WTC11 (cell line): ENCODE results near the gene RAC2. TPM values are rescaled to one million over a fixed set of nuclear protein-coding genes. Genes with fewer than 3 reads are reported as not detected.

Experiments
- ATAC-seq: fragments of 200-7000 bp; cut with Tn5 transposase; 2 replicates; pipeline ENCODE4 v1.10.0; 2021; ENCODE audit warnings: mild to moderate bottlenecking, moderate library complexity
- CTCF ChIA-PET: fragments of 300-600 bp; sonication (Branson Sonifier 250); formaldehyde crosslinking; loops from one replicate; lab custom pipeline; 2021; ENCODE audit warnings: antibody characterized with exemption; lab: Charles Lee
- POLR2A ChIA-PET: fragments of 350-600 bp; sonication (Branson Sonifier 250); formaldehyde crosslinking; loops from one replicate; lab custom pipeline; 2021; ENCODE audit warnings: antibody characterized with exemption; lab: Charles Lee
- DNase-seq: peaks from one replicate; pipeline ENCODE4 v3.0.0; 2021; ENCODE audit warnings: low spot score
- H3K27ac Mint-ChIP-seq: 2 replicates; pipeline ENCODE4 v1.8.0; 2021; ENCODE audit warnings: mixed read lengths
- H3K27me3 Mint-ChIP-seq: 2 replicates; pipeline ENCODE4 v1.8.0; 2021; ENCODE audit warnings: low read depth, mild to moderate bottlenecking, moderate library complexity, mixed read lengths
- H3K36me3 Mint-ChIP-seq: 2 replicates; pipeline ENCODE4 v1.8.0; 2021; ENCODE audit warnings: mixed read lengths
- H3K4me1 Mint-ChIP-seq: 2 replicates; pipeline ENCODE4 v1.8.0; 2022; ENCODE audit warnings: mixed read lengths
- H3K4me3 Mint-ChIP-seq: 2 replicates; pipeline ENCODE4 v1.8.0; 2021; ENCODE audit warnings: mild to moderate bottlenecking, moderate library complexity, mixed read lengths
- H3K9me3 Mint-ChIP-seq: 2 replicates; pipeline ENCODE4 v1.8.0; 2021; ENCODE audit warnings: mixed read lengths
- ARID4B ChIP-seq: sonication (generic); formaldehyde crosslinking; IDR thresholded peaks from 2 replicates; pipeline ENCODE4 v1.8.0; 2023; ENCODE audit warnings: missing genetic modification reagents, mild to moderate bottlenecking, borderline replicate concordance
- ATF1 ChIP-seq: sonication (generic); formaldehyde crosslinking; IDR thresholded peaks from 2 replicates; pipeline ENCODE4 v1.8.1; 2023; ENCODE audit warnings: mild to moderate bottlenecking, moderate library complexity, missing genetic modification reagents
- CTCF ChIP-seq: fragments of 200-600 bp; IDR thresholded peaks from 2 replicates; pipeline ENCODE4 v1.8.0; 2022; ENCODE audit warnings: antibody characterized with exemption
- EMX1 ChIP-seq: fragments of 250-450 bp; sonication (Bioruptor Pico); IDR thresholded peaks from 2 replicates; pipeline ENCODE4 v1.8.0; 2021; ENCODE audit warnings: mild to moderate bottlenecking
- ERG ChIP-seq: fragments of 250-450 bp; sonication (Bioruptor Pico); IDR thresholded peaks from 2 replicates; pipeline ENCODE4 v1.8.0; 2021; ENCODE audit warnings: mild to moderate bottlenecking
- ESRRA ChIP-seq: sonication (generic); formaldehyde crosslinking; IDR thresholded peaks from 2 replicates; pipeline ENCODE4 v1.8.1; 2022; ENCODE audit warnings: mild to moderate bottlenecking, missing genetic modification reagents, borderline replicate concordance
- GRHL2 ChIP-seq: fragments of 250-450 bp; sonication (Bioruptor Pico); IDR thresholded peaks from 2 replicates; pipeline ENCODE4 v1.8.0; 2022; ENCODE audit warnings: mild to moderate bottlenecking, moderate library complexity; ENCODE audit not compliant: insufficient replicate concordance, severe bottlenecking
- MYBL2 ChIP-seq: sonication (generic); formaldehyde crosslinking; IDR thresholded peaks from 2 replicates; pipeline ENCODE4 v1.8.1; 2023; ENCODE audit warnings: mild to moderate bottlenecking, moderate library complexity, missing genetic modification reagents
- NFATC4 ChIP-seq: fragments of 250-450 bp; sonication (Bioruptor Pico); IDR thresholded peaks from 2 replicates; pipeline ENCODE4 v1.9.0; 2021; ENCODE audit warnings: mild to moderate bottlenecking
- RORB ChIP-seq: fragments of 250-450 bp; sonication (Bioruptor Pico); IDR thresholded peaks from 2 replicates; pipeline ENCODE4 v1.9.0; 2021; ENCODE audit warnings: mild to moderate bottlenecking
- SOX15 ChIP-seq: fragments of 250-450 bp; sonication (Bioruptor Pico); IDR thresholded peaks from 2 replicates; pipeline ENCODE4 v1.9.0; 2021; ENCODE audit warnings: mild to moderate bottlenecking
- SP1 ChIP-seq: sonication (generic); formaldehyde crosslinking; conservative IDR thresholded peaks from 2 replicates; pipeline ENCODE4 v1.8.1; 2022; ENCODE audit warnings: missing genetic modification reagents
- ZBTB21 ChIP-seq: sonication (generic); formaldehyde crosslinking; IDR thresholded peaks from 2 replicates; pipeline ENCODE4 v1.8.1; 2023; ENCODE audit warnings: mild to moderate bottlenecking, missing genetic modification reagents, borderline replicate concordance
- ZNF317 ChIP-seq: sonication (generic); formaldehyde crosslinking; IDR thresholded peaks from 2 replicates; pipeline ENCODE4 v1.8.1; 2023; ENCODE audit warnings: low read depth, mild to moderate bottlenecking, moderate library complexity, missing genetic modification reagents, borderline replicate concordance
- total RNA-seq: library from RNA; stranded (reverse); gene quantifications from 3 replicates; pipeline ENCODE4 v1.2.3, GENCODE V29; 2021
- TF ChIP-seq, protein P1 (sequence below): sonication (generic); formaldehyde crosslinking; IDR thresholded peaks from 2 replicates; pipeline ENCODE4 v1.8.1; 2022; ENCODE audit warnings: low read depth, mild to moderate bottlenecking, moderate library complexity, missing genetic modification reagents, borderline replicate concordance

RAC2 gene
- total RNA-seq, 1 experiment from 2014 or later: 3.6 TPM

DNA sequence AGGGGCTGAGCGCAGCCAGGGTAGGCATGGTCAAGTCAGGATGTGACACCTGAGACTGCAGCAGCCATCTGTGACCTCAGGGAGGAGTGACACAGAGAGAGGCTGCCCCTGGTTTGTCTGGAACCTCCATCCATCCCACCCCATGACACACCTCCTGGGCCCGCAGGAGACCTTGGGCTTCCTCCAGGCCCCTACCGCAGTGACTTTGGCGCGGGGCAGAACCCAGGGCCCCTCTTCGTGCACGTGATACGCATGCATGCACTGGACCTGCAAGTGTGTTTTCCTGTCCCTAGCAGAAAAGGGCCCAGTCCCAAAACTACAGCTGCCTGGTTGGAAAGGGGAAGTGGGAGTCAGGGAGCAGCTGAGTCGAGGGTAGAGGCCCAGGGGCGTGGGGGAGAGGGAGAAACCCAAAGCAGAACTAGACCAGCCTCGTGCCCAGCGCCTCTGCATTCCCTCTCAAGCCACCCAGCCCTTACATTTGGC is 30.4 kb upstream of the RAC2 start:
- no peak for TF ChIP-seq SOX15
- TF ChIP-seq ERG (CRISPR knock-in tag): no peak
- TF ChIP-seq ZBTB21: no peak
- TF ChIP-seq MYBL2: no peak
- no peak for TF ChIP-seq ESRRA (CRISPR knock-in tag)
- no peak for TF ChIP-seq GRHL2 (CRISPR knock-in tag)
- no peak for TF ChIP-seq ZNF317 (CRISPR knock-in tag)
- no peak for TF ChIP-seq SP1 (CRISPR knock-in tag)
- no peak for TF ChIP-seq ARID4B (CRISPR knock-in tag)
- TF ChIP-seq ATF1 (CRISPR knock-in tag): no peak
- no peak for TF ChIP-seq CTCF
- TF ChIP-seq EMX1: no peak
- TF ChIP-seq, protein P1, sequence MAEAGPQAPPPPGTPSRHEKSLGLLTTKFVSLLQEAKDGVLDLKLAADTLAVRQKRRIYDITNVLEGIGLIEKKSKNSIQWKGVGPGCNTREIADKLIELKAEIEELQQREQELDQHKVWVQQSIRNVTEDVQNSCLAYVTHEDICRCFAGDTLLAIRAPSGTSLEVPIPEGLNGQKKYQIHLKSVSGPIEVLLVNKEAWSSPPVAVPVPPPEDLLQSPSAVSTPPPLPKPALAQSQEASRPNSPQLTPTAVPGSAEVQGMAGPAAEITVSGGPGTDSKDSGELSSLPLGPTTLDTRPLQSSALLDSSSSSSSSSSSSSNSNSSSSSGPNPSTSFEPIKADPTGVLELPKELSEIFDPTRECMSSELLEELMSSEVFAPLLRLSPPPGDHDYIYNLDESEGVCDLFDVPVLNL (CRISPR knock-in tag): no peak
- no peak for TF ChIP-seq RORB (CRISPR knock-in tag)
- ChIA-PET CTCF (no interaction called here), POLR2A (no interaction called here)
- H3K27ac Mint-ChIP-seq: no peak overlapping the region
- H3K4me3 Mint-ChIP-seq: no peak overlapping the region
- DNase-seq (no peak), ATAC-seq (no peak)
- no peaks in the 10 kb centered on the region for H3K36me3 Mint-ChIP-seq
- no peaks in the 10 kb centered on the region for H3K27me3 Mint-ChIP-seq
- no peaks in the 10 kb centered on the region for H3K9me3 Mint-ChIP-seq
- no peaks in the 10 kb centered on the region for H3K4me1 Mint-ChIP-seq

- no peak for TF ChIP-seq NFATC4 (CRISPR knock-in tag)
- Mint-ChIP-seq H3K4me3 (no peak overlapping the region), H3K36me3 (no peaks in the 10 kb centered on the region), H3K9me3 (no peaks in the 10 kb centered on the region), H3K27ac (no peak overlapping the region), H3K27me3 (no peaks in the 10 kb centered on the region), H3K4me1 (no peaks in the 10 kb centered on the region)
- no peak for ATAC-seq
- ChIA-PET POLR2A (no interaction called here), CTCF (interaction anchor here (0.5 to 4.3 kb wide), 3 partner anchors 14 to 198 kb away, joined by 3 to 31 read pairs (median 4); no protein-coding TSS in a partner anchor)
- DNase-seq: no peak
Measured at GRCh38 chr22:37273846-37274225, 29.8 kb upstream of the RAC2 start.
